ENCODE measurements around the gene MAP2K5. TPM values are rescaled to one million over a fixed set of nuclear protein-coding genes. Genes with fewer than 3 reads are reported as not detected.

MAP2K5 gene
- total RNA-seq, 1 donor from 2014 or later, result 6.8 TPM

DNA sequence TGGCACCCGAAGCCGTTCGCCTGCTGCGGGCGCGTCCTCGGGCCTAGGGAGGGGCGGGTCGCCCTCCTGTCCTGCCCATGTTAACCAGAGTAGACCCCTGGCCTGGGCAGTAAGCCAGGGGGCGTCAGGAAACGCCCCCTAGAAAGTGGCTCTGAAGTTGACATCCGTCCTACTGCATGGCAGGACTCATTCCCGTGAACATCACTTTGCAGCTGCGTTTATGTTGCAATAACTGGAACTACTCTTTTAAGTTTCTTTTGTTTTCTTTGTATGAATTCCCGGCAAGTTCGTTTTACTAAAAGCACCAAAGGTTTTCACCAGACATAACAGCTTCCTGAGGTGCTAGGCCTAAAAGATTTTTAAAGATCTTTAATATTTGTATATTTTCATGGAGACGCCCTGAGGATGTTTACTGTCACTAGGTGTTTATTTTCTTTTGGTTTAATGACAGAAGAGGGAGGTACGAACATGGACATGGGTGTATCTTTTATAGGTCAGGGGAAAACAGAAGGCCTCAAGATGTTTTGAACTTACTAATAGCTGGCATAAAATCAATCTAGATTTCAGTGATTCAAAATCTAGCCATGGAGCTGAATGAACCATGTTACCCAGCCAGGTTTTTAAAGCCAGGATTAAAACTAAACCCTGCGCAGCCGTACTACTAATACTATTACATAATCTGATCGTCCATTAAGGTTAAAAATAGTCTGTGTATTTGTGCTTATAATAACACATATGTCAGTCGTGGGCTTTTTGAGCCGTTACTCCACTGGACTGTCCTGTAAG is 20.5 kb upstream of the MAP2K5 start:
- peak; percentile 40 for DNase-seq

DNA sequence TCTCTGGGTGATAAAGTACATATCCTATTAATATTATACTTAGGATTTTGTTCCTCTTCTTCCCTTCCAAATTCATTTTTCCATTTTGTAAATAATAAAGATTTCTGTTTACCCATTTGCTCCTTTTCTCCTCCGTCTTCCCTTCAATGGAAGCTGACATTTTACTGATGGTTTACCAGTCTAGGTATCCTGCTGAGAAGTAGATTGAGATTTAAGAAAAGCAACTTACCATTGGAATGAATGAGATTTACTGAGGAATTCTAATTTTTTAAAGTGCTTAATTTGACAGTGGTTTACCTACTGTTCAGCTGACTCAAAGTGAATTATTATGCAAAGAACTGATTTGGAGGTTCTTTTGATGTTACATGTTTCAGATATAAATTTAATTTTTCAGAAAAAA is 19.2 kb upstream of the MAP2K5 start:
- DNase-seq, result no peak

- DNase-seq, result no peak
Observed at GRCh38 chr15:67524235-67524634, 18.3 kb upstream of the MAP2K5 start.

DNA sequence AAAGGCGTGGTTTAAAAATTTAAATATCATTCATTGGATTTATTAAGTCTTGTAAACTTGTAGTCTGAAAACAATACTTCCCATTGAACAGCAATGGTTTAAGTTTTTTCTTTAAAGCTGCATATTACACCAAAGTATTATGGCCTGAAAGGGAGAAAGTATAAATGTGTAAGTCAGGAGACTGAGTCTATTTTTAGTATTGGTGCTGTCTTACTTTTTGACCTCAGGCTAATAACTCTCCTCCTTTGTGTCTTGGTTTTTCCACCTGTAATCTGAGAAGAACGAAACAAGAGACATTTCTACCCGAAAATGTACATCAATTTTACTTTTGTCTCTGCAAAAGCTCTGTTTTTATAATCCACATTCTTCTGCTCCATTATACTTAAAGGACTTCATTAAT is 14.0 kb upstream of the MAP2K5 start:
- DNase-seq, result no peak

DNA sequence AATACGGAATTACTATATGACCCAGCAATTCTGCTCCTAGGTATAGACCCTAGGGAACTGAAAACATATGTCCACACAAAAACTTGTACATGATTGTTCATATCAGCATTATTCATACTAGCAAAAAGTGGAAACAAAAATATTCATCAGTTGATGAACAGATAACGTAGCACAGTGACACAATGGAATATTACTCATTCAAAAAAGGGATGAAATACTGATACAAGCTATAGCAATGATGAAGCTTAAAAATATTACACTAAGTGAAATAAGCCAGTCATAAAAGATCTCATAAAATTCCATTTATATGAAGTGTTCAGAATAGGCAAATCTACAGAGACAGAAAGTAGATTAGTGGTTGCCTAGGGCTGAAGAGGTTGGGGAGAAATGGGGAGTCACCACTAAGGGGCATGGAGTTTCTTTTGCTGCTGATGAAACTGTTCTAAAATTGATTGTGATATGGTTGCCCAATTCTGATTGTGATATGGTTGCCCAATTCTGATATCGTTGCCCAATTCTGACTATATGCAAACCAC is 11.1 kb upstream of the MAP2K5 start:
- DNase-seq, result no peak

DNA sequence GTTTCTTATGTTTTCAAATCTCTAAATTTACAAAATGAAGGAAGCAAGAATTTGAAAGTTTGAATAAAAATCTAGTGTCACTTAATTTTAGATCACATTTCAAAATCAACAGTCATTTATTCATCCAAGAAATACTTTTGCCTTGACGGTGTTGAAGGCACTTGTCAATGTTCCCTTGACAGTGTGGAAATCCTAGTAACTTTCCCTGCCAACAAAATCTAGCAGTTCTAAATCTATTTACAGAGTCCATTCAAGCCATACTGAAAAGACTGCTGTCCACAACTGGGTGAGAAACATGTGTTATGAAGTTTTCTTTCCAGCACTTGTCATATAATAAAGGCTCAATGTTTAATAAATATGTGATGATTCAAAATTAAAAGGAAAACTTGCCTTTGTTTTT is 8.6 kb upstream of the MAP2K5 start:
- no peak for DNase-seq

GRCh38 chr15:67534360-67534759 is 8.1 kb upstream of the MAP2K5 start:
- DNase-seq, result no peak

DNA sequence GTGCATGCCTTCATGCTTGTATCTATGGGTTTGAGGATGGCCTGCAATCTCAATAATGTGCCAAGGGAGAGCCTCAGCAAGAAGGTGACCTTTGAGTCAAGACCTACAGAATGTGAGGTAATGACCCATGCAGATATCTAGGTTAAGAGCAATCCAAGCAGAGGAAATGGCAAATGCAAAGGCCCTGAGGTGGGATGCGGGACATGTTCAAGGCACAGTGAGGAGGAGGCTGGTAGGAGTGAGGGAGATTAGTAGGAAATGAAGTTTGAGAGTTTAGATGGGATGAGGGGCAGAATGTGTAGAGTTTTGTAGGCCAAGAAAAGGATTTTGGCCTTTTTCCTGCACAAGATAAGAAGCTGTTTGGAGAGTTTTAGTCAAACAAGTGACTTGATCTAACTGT is 4.7 kb upstream of the MAP2K5 start:
- no peak for DNase-seq

GRCh38 chr15:67543348-67543718 is 830 bp downstream of the MAP2K5 start:
- DNase-seq, result peak; percentile 29

DNA sequence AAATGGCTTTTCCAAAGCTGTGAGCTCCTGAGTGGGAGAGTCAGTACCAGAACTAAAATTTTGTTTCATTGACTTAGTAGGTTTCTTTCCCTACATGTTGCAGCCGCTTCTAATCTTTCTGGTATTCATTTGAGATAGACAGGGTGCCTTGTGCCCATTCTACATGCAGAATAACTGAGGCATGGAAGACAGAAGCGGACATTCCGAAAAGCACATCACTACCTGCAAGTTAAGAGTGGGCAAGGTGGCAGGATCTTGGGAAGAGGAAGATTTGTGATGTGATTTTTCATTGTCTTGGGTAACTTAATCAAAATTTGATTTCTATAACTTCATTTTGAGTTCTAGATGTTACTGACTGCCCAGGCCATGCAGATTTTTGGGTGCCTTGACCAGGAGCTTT is 2.0 kb downstream of the MAP2K5 start:
- DNase-seq, result no peak

DNA sequence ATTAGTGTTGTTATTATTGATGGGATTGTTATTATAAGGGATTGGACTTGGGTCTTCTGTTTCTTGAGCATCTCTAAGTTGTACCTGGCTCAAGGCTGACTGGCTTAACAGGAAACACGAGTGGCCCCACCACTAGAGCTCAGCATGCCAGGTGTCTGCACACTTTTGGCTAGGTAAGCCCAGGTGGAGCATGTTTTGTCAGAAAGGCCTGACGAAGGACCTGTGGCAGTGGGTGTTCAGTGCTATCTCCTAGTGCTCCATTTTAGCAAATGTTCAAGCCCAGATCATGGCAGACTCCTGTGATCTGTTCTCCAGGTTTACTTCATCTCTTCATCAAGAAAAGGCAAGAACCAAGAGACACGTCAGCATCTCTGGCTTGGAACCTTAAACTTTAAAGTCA is 3.4 kb downstream of the MAP2K5 start:
- DNase-seq, result no peak

DNA sequence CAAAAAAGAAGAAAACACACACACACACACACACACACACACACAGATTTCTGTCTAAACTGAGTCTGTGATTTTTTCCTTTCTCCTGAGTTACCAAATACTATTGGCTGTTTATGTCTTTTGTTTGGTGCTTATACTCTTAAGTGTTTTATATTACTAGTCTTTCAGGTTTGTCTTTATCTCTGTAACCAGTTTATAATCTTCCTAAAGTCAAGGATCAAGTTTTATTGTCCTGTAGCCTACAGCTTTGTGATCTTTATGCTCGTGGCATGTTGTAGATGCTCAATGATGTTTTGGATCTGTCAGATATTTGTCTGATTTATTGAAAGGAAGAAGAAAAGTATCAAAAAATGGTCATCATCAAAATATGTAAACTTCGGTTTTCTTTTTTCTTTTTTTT is 4.6 kb downstream of the MAP2K5 start:
- DNase-seq, result no peak

- DNase-seq, result no peak
Observed at GRCh38 chr15:67547836-67548235, 5.3 kb downstream of the MAP2K5 start.

DNA sequence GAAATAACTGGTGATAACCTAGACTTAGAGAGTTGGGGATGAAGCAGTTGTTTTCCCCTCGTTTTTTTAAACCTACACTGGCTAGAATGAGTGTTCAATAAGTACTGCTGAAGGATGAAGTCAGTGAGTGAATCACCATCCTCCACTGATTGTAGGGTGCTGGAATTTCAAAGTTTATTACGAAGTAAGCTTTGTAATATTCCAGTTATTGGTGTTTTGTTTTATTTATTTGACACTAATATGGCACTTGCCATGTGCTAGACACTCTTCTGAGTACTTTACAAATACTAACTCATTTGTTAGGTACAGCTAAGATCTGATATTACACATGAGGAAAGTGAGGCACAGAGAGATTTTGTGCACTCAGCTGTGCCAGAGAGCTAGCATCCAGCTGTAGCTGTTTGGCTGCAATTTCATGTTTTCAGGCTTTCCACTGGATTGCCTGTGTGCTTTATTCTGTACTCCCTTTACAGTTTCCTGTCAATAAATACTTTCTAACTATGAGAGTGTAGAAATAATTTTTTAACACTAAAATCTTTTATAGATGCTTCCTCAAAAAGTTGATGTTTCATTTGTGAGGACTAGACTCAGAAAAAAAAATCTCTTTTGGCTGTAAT is 5.8 kb downstream of the MAP2K5 start:
- DNase-seq, result no peak

DNA sequence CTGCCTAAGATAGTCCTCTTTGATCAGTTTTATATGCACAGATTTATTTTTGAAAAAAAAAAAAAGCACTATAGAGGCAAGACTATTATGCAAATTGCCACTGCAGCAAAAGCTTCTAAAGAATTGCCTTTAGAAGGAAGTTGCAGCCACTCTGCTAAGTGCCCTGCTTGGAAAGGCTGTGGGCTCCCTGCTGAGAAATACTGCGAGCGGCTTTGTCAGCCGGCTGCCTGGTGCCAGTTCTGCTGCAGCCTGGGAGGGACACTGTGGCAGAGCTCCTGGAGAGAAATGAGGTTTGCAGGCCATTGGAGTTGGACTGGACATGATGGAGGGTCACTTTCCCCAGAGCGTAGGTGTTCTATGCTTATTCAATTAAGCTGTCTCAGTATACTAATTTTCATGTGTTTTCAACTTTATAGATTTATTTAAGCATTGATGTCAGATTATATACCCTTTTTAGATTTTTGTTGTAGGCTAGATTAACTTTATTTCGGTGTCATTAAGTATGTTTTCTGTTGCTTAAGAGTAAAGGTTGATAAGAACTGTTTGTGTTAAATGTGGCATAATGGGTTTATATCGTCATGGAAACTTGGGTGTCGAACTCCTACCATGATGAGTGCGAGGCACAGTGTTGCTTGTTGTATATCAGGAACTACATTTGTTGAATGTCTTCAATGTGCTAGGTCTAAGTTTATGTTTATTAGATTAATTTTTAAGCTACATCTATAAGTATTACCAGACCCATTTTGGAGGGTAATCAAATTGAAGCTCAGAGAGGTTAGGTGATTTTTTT is 6.6 kb downstream of the MAP2K5 start:
- no peak for DNase-seq

DNA sequence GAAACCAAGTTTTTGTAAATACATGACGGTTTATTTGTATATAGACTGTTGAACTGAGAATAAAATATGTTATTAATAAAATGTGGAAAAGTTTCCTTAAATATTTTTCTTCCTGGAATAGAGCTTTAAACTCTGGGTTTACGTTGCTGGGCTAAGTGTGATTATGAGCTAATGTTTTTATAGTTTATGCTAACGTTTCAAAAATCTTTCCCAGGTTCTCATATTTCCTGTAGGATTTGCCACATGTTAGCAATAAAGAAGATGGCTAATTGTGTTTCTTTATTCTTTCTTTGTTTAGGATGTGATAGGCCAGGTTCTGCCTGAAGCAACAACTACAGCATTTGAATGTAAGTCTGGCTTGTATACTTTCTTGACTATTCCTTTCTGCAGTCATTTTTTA is 7.2 kb downstream of the MAP2K5 start:
- DNase-seq, result no peak

- DNase-seq, result no peak
Observed at GRCh38 chr15:67550522-67550921, 8.0 kb downstream of the MAP2K5 start.

DNA sequence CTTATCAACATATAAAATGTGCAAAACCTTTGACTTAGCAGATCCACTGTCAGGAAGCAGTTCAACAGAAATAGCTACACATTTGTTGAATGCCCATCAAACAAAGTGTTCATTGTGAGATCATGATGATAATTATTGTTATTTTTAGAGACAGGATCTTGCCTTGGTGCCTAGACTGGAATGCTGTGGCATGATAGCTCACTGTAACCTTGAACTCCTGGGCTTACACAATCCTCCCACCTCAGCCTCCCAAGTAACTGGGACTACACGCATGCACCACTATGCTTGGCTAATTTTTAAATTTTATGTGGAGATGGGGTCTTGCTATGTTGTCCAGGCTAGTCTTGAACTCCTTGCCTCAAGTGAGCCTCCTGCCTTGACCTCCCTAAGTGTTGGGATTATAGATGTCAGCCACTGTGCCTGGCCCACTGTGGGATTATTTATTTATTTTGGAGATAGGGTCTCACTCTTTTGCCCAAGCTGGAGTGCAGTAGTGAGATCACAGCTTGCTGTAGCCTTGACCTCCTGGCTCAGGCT is 8.8 kb downstream of the MAP2K5 start:
- DNase-seq, result no peak

DNA sequence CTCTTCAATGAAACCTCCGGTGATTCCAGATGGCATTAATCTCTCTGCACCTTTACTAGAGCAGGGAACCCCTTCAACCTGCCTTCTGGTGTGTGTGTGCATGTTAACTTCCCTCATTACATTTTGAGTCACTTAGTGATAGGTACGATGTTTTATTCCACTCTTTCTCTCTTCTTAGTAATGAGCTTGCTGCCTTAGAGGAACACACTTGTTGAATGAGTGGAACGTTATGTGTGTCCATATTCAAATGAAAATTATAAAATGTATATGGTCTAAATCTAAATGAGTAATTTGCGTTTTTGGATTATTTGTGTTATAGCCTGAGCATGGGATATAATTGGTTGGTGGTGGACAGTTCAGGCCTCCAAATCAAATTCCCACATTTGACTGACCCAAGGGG is 12.1 kb downstream of the MAP2K5 start:
- no peak for DNase-seq

DNA sequence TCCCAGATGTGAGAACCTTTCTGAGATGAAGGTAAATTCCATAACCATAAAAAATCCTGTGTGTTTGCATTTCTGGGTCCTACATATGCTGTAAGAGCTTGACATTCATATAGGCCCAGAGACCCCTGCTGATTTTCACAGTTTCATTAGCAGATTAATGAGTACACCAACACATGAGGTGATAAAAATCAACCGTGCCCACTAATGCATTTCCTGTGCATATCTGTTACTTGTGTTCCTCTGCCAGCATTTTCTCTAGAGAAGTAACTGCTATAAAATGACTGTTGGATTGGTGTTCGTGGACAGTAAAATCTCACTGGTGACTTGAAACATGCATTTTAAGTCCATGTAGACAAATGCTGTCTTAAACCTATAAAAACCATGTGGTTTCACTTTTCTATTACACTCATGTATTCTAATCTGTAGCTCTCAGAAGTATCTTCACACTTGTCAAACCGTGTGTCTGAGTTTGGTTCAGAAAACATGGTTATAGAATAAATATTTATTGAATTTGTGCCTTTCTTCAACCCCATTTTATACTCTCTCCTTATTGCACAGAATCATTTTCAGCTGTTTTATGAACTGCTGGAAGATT is 14.6 kb downstream of the MAP2K5 start:
- no peak for DNase-seq

DNA sequence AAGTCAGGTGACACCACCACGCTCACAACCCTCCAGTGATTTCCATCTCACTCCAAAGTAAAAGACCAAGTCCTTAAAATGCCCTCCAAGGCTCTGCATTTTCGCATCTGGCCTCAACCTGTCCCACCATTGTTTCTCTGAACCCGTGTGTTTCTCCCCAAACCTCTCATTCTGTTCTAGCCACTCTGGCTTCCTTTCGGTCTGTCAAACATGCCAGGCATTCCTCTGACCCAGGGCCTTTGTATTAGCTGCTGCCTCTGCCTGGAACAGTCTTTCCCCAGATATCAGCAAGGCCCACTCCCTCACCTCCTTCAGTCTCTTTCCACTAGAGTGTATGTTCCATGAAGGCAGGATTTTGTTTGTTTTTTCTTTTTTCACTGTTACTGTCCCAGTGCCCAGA is 16.0 kb downstream of the MAP2K5 start:
- no peak for DNase-seq

DNA sequence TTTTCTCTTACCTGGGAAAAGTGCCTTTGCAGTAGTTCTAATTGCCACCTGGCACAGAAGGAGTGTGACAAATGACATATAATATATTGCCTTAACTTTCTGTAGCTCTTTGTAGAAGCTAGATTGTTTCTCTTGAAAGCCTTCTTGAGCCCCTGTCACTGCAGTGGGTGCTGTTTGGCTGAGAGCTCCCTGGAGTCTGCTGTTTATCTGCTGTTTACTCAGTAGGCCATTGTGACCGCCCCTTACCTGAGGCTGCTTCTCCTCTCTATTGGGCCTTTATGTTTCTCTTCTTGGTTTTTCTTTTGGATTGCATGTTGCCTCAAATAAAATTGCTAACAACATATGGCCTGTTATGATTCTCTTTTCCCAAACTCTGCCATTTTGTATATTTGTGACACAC is 16.7 kb downstream of the MAP2K5 start:
- DNase-seq, result no peak

DNA sequence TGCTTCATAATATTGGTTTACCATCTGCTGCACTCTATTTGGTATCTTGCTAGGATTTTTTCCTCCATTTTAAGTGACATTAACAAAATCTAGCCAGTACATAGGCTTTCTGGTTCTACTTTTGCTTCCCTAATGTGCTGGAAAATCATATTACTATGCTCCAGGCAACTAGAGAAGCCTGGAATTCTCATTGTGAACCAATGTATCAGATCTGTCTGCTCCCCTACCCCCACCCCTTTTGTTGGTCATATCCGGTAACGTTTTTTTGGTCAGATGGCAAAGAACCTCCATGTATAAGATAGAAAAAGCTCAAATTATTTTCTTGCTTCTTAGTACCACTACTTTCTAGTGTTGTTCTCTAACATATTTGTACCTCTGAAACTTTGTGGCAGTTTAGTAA is 17.1 kb downstream of the MAP2K5 start:
- no peak for DNase-seq
